Activated CD8-positive, alpha-beta memory T cell treated with anti-CD3 and anti-CD28 coated beads, Interleukin-2, amount 50 U/mL, for 24 hours (primary cell): ENCODE results near the gene NLRP9.

Source experiments
- DNase-seq: peaks from one replicate; pipeline ENCODE4 v3.0.0-alpha.2; 2020; ENCODE audit errors: extremely low read depth

The NLRP9 gene

DNA sequence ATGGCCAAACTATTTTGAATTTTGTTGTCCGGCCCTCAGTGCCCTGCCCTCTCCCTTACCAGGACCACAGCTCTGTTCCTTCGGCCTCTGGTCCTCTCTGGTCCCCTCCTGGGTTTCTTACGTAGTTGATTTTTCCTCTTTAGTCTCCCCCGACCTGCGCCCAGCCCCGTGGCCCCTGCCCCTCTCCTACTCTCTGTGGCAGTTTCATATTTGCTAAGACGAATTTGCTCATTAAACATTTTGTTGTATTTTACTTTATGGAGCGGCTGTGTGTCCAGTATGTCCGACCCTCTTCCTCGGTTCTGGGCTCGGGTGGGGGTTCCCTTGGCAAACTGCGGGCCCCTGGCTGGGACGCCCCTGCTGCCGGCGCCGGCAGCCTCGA, 63.8 kb downstream of the NLRP9 start:
- no peak for DNase-seq

DNA sequence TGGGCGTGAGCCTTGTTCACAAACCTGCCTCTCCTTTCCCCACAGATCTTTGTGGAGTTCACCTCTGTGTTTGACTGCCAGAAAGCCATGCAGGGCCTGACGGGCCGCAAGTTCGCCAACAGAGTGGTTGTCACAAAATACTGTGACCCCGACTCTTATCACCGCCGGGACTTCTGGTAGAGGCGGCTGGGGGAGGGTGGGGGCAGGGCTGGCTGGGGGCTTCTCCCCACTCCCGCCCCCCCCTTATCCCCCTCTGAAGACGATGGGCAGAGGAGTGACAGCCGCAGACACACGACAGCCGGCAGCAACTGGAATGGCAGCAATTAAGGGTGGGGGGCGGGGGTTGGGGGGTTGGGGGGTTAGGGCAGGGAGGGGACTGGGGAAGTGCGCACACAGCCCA, 64.3 kb downstream of the NLRP9 start:
- DNase-seq = no peak

DNA sequence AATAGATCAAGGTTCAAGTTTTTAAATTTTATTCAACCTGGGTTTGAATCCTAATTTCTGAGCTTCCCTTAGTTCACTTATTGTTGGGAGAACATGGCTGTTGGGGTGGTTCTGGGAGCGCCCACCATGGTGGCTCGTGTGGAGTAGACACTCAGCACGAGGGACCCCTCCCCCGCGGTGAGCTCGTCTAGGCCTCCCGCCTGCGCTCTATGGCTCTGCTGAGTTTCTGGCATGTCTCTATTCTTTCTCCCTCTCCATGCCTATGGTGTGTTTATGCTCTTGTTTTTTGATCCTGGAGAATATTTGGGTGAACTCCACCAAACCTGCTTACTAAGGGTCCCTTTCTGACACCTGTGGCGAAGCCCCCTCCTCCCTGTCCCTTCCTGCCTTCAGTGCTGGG, 64.7 kb downstream of the NLRP9 start:
- DNase-seq = no peak

DNA sequence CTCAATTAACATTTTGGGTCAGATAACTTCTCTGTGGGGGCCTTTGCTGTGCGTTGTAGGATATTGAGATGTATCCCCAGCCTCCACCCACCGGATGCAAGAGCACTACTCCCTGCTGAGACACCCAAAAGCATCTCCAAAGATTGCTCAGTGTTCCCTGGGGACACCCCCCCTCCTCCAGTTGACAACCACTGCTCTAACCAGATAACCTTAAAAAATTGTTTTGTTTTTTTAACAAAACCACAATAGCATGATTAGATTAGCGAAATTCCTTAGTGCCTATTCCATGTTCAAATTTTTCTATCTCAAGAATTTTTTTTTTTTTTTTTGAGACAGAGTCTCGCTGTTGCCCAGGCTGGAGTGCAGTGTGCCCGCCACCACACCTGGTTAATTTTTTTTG, 65.8 kb downstream of the NLRP9 start:
- no peak for DNase-seq

- no peak for DNase-seq
These were observed 67.2 kb downstream of the NLRP9 start for GRCh38 chr19:55671054-55671378.

DNA sequence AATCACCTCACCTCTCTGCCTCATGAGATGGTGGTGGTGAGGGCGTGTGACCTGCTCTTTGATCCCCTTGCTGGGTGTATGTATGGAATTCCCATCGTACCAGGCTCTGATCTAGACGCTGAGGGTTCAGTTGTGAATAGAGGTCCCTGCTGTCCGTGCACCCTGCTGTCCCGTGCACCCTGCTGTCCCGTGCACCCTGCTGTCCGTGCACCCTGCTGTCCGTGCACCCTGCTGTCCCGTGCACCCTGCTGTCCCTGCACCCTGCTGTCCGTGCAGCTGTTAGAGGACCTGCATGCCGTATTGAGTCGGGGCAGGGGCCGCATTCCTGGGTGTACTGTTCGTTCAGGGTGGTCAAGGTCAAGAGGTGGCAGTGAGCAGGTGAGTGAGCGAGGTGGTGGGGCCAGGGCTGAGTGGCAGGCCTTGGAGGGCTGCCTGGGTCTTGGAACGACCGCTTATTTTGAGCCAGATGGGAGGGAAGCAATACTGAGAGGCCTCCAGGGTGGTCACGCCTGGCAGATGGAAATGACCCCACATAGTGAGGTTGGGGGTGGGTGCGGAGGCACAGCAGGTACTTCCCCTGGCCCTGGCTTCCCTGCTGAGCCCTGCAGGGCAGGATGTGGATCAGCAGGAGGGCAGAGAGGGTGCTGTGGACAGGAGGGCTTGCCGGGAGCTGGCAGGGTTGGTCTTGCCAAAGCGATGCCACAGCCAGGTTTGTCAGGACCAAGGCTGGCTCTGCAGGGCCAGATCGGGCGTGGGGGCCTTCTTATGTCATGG, 67.7 kb downstream of the NLRP9 start:
- no peak for DNase-seq

- no peak for DNase-seq
These were observed 68.6 kb downstream of the NLRP9 start for GRCh38 chr19:55669418-55670279.

DNA sequence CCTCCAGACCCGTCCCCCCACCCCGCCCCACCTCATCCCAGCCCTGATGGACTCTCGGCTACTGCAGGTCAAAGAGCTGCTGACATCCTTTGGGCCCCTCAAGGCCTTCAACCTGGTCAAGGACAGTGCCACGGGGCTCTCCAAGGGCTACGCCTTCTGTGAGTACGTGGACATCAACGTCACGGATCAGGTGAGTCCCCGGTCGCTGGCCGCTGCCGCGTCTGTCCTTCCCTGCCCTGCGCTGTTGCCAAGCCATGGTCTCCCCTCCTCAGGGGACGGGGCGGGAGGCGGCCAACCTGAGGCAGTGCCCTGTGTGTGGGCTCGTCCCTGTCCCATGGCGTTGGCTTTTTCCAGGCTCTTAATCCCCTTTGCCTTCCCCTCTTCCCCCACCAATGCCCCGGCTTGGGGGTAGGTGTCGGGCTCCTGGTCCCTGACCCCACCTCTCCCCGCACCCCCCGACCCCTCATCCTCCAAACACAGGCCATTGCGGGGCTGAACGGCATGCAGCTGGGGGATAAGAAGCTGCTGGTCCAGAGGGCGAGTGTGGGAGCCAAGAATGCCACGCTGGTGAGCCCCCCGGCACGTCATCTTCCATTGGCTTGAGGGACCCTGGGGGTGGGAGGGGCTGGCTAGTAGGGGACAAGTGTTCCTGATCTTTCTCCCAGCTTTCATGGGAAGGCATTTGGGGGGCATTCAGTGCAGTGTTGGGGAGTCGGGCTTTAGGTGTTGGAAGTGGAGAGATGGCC, 69.4 kb downstream of the NLRP9 start:
- no peak for DNase-seq

DNA sequence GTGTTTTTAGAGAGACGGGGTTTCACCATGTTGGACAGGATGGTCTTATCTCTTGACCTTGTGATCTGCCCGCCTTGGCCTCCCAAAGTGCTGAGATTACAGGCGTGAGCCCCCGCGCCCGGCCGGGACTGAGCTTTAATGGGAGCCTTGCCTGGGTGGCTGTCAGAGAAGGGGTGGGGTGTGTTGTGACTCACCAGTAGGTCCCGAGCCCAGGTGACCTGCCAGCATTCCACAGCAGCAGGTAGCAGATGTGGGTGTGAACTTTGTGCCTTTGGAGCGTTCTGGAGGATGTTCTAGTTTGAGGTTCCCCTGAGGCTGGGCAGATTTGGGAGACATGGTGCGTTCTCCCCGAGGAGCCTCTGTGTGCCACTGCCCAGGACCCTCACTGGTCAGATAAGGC, 70.2 kb downstream of the NLRP9 start:
- DNase-seq = no peak

DNA sequence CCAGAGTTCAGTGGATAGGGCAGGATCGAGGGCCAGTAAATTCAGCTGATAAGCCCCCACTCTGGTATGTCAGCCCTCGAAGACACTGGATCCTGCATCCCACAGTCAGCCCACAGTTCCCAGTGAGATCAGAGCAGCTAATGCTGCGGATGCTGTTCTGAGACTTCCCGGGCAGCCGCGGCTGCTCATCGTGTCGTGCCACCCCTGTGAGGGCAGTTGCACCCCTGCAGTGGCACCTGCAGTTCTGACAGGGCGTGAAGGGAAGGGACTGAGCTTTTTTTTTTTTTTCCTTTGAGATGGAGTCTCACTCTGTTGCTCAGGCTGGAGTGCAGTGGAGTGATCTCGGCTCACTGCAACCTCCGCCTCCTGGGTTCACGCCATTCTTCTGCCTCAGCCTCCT, 70.7 kb downstream of the NLRP9 start:
- no peak for DNase-seq

DNA sequence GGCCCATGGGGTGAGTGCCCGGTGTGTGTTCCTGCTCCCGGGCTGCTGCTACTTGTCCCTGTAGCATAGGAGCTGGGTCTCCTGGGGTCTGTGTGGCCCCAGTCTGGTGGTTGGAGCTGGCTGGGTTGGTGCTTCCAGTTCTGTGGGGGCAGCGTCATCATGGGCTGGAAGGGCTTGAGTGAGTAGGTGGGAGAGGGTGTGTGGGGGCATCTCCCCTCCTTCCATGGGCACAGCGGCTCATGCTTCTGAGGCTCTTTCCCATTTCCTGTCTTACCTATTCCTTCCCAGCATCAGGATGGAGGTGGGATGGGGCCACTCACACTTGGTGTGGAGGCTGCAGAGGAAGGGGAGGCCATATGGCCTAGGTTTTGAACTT, 71.2 kb downstream of the NLRP9 start:
- no peak for DNase-seq

- DNase-seq = no peak
These were observed 71.7 kb downstream of the NLRP9 start for GRCh38 chr19:55666343-55667005.

- DNase-seq = no peak
These were observed 74.2 kb downstream of the NLRP9 start for GRCh38 chr19:55663846-55664536.

DNA sequence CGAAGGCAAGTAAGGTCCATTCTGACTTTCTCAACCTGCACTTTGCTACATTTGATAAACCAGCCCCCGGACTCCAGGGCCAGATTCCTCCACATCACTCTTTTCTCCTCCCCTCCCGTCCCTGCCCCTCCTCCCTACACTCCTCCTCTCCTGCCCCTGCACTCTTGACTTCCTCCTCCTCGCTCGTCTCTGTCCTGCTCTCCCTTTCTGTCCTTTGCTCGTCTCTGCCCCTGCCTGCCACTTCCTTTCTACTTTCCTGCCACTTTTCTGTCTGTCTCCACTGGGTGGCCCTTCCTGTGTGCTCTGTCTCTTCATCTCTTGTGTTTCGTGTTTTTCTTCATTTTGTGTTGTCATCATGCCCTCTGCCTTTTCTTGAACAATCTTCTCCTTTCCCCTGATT, 76.4 kb downstream of the NLRP9 start:
- DNase-seq = no peak

- DNase-seq = no peak
These were observed 77.2 kb downstream of the NLRP9 start for GRCh38 chr19:55660991-55661390.

- no peak for DNase-seq
These were observed 77.8 kb downstream of the NLRP9 start for GRCh38 chr19:55660404-55660803.

DNA sequence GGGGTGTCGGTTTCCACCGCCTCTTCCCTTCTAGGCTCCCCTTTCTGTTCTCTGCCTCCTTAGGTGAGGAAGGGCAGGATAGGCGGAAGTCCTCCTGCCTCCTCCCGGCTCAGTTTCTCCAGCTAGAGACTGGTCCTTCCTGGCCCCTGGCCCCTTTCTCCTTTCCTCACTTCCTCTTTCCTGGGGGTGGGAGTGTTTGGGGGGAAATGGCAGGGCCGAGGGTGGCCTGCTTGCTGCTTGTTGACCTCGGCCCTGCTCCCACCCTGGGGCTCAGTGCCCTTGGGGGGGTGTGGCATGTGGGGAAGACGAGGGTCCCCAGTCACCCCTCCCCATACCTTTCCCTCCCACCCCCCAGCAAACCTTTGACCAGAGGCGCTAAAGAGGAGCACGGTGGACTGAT, 78.4 kb downstream of the NLRP9 start:
- DNase-seq = no peak

DNA sequence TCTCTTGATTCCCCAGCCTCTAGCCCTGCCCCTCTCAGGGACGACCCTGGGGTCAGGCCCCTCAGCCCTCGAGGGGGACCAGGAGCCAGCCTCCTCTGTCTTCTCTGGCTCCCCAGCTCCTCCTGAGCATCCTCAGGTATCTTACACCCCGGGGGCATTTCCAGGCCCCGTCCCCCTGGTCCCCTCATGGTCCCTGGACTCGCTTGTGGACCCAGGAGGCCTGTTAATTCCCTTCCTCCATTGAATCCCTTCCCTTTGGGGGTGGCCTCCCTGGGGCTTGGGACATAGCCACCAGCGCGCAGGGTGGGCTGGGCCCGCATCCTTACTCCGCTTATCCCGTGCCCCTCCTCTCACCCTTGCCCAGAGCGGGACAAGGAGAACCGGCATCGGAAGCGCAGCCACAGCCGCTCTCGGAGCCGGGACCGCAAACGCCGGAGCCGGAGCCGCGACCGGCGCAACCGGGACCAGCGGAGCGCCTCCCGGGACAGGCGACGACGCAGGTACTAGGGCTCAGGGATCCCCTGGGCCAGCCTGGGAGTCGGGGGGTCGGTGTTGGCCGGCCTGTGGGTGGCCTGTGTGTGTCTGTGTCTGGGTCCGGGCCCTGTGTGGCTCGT, 79.2 kb downstream of the NLRP9 start:
- no peak for DNase-seq
